Effector CD4-positive, alpha-beta T cell (primary cell): Measurements from ENCODE around the gene GSDMA.

Experiments used
- DNase-seq: peaks from one replicate; pipeline ENCODE4 v3.0.0-alpha.2; 2020

The GSDMA gene

DNA sequence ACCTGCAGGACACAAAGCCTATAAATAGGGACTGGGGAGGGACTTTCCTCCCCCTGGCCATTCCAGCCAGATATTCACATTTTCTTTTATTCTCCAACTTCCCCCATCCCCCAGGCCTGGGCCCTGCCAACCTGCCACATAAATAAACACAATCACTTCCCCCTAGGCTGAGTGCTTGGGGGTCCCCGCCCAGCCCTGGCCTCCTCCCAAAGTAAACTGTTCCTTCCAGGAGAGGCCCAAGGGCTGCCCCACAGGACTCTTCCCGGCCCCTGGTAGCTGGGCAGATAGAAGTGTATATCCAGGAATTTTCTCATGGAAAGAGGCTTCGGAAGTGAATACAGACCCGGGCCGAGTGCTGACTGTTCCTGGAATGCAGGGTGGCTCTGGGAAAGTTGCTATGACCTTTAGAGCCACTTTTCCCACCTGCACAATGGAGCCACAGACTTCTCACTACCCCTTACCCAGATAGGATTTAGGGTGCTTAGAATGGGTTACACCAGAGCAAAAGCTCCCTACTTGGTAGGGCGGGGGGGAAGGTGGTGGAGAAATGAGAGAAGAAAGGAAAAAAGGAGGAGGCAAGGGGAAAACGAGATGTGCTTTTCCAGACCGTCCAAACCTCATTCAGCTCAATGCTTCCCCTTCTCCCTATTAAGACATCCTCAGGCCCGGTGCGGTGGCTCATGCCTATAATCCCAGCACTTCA lies 60.9 kb downstream of the GSDMA start:
- DNase-seq = no peak

- DNase-seq = no peak
Observed at GRCh38 chr17:40024901-40025300, 62.1 kb downstream of the GSDMA start.

DNA sequence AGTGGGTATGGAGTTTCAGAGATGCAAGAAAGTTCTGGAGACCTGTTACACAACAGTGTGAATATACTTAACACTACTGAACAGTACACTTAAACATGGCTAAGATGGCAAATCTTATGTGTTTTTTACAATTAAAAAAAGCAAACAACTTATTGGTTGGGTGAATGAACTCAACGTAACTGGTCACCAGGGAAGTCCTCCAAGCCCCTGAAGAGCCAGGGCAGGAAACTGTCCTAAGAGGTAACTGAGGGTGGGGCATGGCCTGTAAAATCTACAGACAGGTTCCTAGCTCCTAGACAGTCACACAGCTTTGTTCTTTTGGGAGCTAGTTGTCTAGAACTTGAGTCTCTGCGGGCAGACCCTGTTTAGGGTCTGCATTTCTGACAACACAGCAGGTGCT lies 62.8 kb downstream of the GSDMA start:
- DNase-seq = no peak

DNA sequence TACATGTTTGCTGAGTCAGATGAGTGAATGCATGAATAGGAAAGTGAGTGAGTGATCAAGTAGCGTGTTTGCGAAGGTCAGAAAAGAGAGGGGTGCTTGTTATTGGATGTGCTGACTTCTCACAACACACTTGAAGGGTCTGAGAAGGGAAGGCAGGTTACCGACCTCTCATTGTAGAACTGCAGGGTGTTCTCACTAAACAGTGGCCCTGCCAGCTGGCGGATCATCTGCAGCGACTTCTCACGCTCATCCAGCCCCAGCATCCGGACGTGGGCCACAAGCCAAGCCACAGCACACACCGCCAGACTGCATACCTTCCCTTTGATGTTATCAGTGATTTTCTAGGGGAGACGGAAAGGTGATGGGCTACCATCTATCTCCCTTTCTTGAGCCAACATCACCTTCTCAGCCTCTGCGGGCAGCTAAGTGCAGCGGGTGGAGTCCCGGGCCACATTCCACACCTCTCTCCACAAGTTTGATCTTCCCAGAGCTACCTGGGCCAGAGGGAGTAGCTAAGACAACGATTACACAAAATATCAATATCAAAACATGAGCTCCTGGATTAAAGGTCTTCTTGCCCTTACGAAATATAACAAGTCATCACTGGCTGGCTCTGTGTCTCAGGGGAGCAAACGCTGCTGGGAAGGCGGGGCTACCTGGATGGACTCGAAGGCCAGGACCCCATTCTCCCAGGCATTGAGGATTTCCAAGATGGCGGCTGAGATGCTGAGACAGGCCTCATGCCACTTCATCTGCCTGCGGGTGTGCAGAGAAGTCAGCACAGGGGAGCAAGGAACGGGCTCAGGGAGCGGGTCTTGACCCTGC lies 63.4 kb downstream of the GSDMA start:
- DNase-seq = no peak

GRCh38 chr17:40026816-40027613 lies 64.2 kb downstream of the GSDMA start:
- peak; percentile 71 for DNase-seq
